H1 (cell line): ENCODE data around the gene MUC22. TPM values are rescaled to one million over a fixed set of nuclear protein-coding genes. Genes with fewer than 3 reads are reported as not detected.

Source experiments
- CTCF ChIA-PET: fragments of 300-600 bp; sonication (Branson Sonifier 250); formaldehyde crosslinking; loops from one replicate; lab custom pipeline; 2021; ENCODE audit not compliant: partially characterized antibody; lab: Charles Lee
- POLR2A ChIA-PET: fragments of 300-600 bp; sonication (Branson Sonifier 250); formaldehyde crosslinking; loops from one replicate; lab custom pipeline; 2021; ENCODE audit warnings: inconsistent platforms; ENCODE audit not compliant: partially characterized antibody; lab: Charles Lee
- DNase-seq, 2 experiments: peaks; one replicate each; pipeline versions ENCODE4 v3.0.0 to v3.0.0-alpha.2; 2010 to 2022; ENCODE audit warnings: low spot score in 2 of 2, low read depth in 1 of 2, mixed read lengths in 1 of 2
- FAIRE-seq: peaks from 2 replicates; lab custom pipeline; 2011; peaks lifted over from hg19 to GRCh38; lab: Jason Lieb, UNC
- H2AFZ ChIP-seq: 2 replicates; pipeline ENCODE4 v1.8.1; 2012; ENCODE audit warnings: low read length, inconsistent platforms
- H2AK5ac ChIP-seq: 2 replicates; pipeline ENCODE4 v1.6.1; 2013; ENCODE audit warnings: low read depth, low read length
- H2BK120ac ChIP-seq: replicated peaks from 2 replicates; pipeline ENCODE3; 2013; ENCODE audit warnings: low read depth, low read length, inconsistent platforms
- H2BK12ac ChIP-seq: 2 replicates; pipeline ENCODE4 v1.6.1; 2013; ENCODE audit warnings: low read depth, low read length
- H2BK15ac ChIP-seq: 2 replicates; pipeline ENCODE4 v1.6.1; 2013; ENCODE audit warnings: low read length
- H2BK20ac ChIP-seq: 2 replicates; pipeline ENCODE4 v1.6.1; 2013; ENCODE audit warnings: low read length
- H2BK5ac ChIP-seq: 2 replicates; pipeline ENCODE4 v1.6.1; 2013; ENCODE audit warnings: low read depth, low read length
- H3K14ac ChIP-seq: 2 replicates; pipeline ENCODE4 v1.6.1; 2013; ENCODE audit warnings: inconsistent platforms; ENCODE audit not compliant: insufficient read length
- H3K18ac ChIP-seq: 2 replicates; pipeline ENCODE4 v1.6.1; 2013; ENCODE audit warnings: low read length; ENCODE audit errors: extremely low read depth
- H3K23ac ChIP-seq: 2 replicates; pipeline ENCODE4 v1.6.1; 2013; ENCODE audit warnings: inconsistent platforms; ENCODE audit not compliant: insufficient read length
- H3K23me2 ChIP-seq: 2 replicates; pipeline ENCODE4 v1.6.1; 2013; ENCODE audit warnings: low read depth, low read length
- H3K27ac ChIP-seq: 2 replicates; pipeline ENCODE4 v1.6.1; 2011; ENCODE audit warnings: low read depth, low read length, inconsistent platforms
- H3K27me3 ChIP-seq, 4 experiments: replicated peaks in 1 of 4; 1 replicate in 1 of 4; 2 replicates in 3 of 4; pipeline versions ENCODE4 v1.6.1 to v1.8.1; 2011 to 2013; ENCODE audit warnings: low read length in 3 of 4, mild to moderate bottlenecking in 3 of 4, inconsistent platforms in 2 of 4, mixed read lengths in 2 of 4, moderate library complexity in 1 of 4; ENCODE audit not compliant: control insufficient read depth in 3 of 4, insufficient read depth in 3 of 4; ENCODE audit errors: extremely low read depth in 1 of 4
- H3K36me3 ChIP-seq, 4 experiments: 2 replicates each; pipeline versions ENCODE4 v1.6.1 to v1.8.1; 2011 to 2013; ENCODE audit warnings: mild to moderate bottlenecking in 4 of 4, low read length in 3 of 4, moderate library complexity in 2 of 4, control low read depth in 1 of 4, inconsistent platforms in 1 of 4; ENCODE audit not compliant: insufficient read depth in 4 of 4, control insufficient read depth in 2 of 4
- H3K4ac ChIP-seq: replicated peaks from 2 replicates; pipeline ENCODE3; 2013; ENCODE audit warnings: low read length, low read depth, mixed read lengths, inconsistent platforms; ENCODE audit not compliant: insufficient read length
- H3K4me1 ChIP-seq, 4 experiments: replicated peaks in 1 of 4; 1 replicate in 1 of 4; 2 replicates in 3 of 4; pipeline versions ENCODE4 v1.6.1 to v1.8.1; 2011 to 2013; ENCODE audit warnings: low read length in 3 of 4, inconsistent platforms in 2 of 4, mixed read lengths in 1 of 4; ENCODE audit not compliant: insufficient read depth in 4 of 4, control insufficient read depth in 3 of 4
- H3K4me2 ChIP-seq, 2 experiments: 2 replicates each; pipeline versions ENCODE4 v1.6.1 to v1.8.1; 2011 to 2013; ENCODE audit warnings: low read depth in 2 of 2, low read length in 2 of 2, control low read depth in 1 of 2, inconsistent platforms in 1 of 2, mild to moderate bottlenecking in 1 of 2; ENCODE audit not compliant: insufficient read depth in 1 of 2
- H3K4me3 ChIP-seq, 4 experiments: fragments of 200-600, 300-600 bp in 1 of 4; sonication (generic), shearing (Covaris generic), sonication (Bioruptor Twin) in 1 of 4; 2 replicates each; pipeline versions ENCODE4 v1.5.1 to v1.8.1; 2011 to 2016; ENCODE audit warnings: low read length in 4 of 4, low read depth in 3 of 4, control low read depth in 2 of 4, inconsistent platforms in 2 of 4, mild to moderate bottlenecking in 2 of 4, mixed read lengths in 1 of 4, moderate library complexity in 1 of 4; ENCODE audit not compliant: insufficient read depth in 2 of 4; ENCODE audit errors: extremely low read depth in 1 of 4
- H3K56ac ChIP-seq: replicated peaks from 2 replicates; pipeline ENCODE3; 2013; ENCODE audit warnings: low read depth, mild to moderate bottlenecking, mixed read lengths, low read length, inconsistent platforms; ENCODE audit not compliant: insufficient read length
- H3K79me1 ChIP-seq: 2 replicates; pipeline ENCODE4 v1.6.1; 2013; ENCODE audit warnings: low read depth, low read length, control low read depth
- H3K79me2 ChIP-seq, 2 experiments: 2 replicates each; pipeline versions ENCODE4 v1.6.1 to v1.8.1; 2012 to 2013; ENCODE audit warnings: low read length in 2 of 2, mild to moderate bottlenecking in 2 of 2, inconsistent platforms in 1 of 2; ENCODE audit not compliant: insufficient read depth in 2 of 2, control insufficient read depth in 1 of 2
- H3K9ac ChIP-seq, 4 experiments: replicated peaks in 1 of 4; 1 replicate in 1 of 4; 2 replicates in 3 of 4; pipeline versions ENCODE4 v1.6.1 to v1.8.1; 2011 to 2013; ENCODE audit warnings: low read depth in 3 of 4, low read length in 3 of 4, control low read depth in 2 of 4, mild to moderate bottlenecking in 2 of 4, moderate library complexity in 2 of 4, inconsistent platforms in 1 of 4; ENCODE audit errors: extremely low read depth in 1 of 4
- H3K9me3 ChIP-seq, 2 experiments: 2 replicates each; pipeline versions ENCODE4 v1.6.1 to v1.8.1; 2012 to 2013; ENCODE audit warnings: mild to moderate bottlenecking in 2 of 2, moderate library complexity in 2 of 2, control low read depth in 1 of 2, inconsistent platforms in 1 of 2, low read depth in 1 of 2, low read length in 1 of 2, mixed read lengths in 1 of 2; ENCODE audit not compliant: insufficient read depth in 2 of 2
- H4K20me1 ChIP-seq, 2 experiments: replicated peaks in 1 of 2; 2 replicates each; pipeline versions ENCODE3 to v1.8.1; 2011 to 2013; ENCODE audit warnings: inconsistent platforms in 2 of 2, low read length in 2 of 2, mild to moderate bottlenecking in 1 of 2; ENCODE audit not compliant: insufficient read depth in 2 of 2, control insufficient read depth in 1 of 2
- H4K5ac ChIP-seq: 2 replicates; pipeline ENCODE4 v1.6.1; 2013; ENCODE audit warnings: low read length, low read depth, mixed read lengths, inconsistent platforms; ENCODE audit not compliant: insufficient read length
- H4K8ac ChIP-seq: 2 replicates; pipeline ENCODE4 v1.8.0; 2013; ENCODE audit warnings: mild to moderate bottlenecking, moderate library complexity, low read length, inconsistent platforms; ENCODE audit not compliant: insufficient read depth; ENCODE audit errors: extremely low read depth
- H4K91ac ChIP-seq: replicated peaks from 2 replicates; pipeline ENCODE3; 2013; ENCODE audit warnings: low read length, mixed read lengths, inconsistent platforms; ENCODE audit not compliant: insufficient read length
- BACH1 ChIP-seq: IDR thresholded peaks from 2 replicates; pipeline ENCODE4 v1.6.1; 2012; ENCODE audit warnings: low read length, improper control_type of control experiment
- BCL11A ChIP-seq, 2 experiments: IDR thresholded peaks; one replicate each; pipeline ENCODE4 v1.6.1; 2011; ENCODE audit warnings: low read depth in 2 of 2, low read length in 2 of 2, mild to moderate bottlenecking in 2 of 2
- CHD2 ChIP-seq: IDR thresholded peaks from 2 replicates; pipeline ENCODE4 v1.6.1; 2012; ENCODE audit warnings: low read length, improper control_type of control experiment
- CREB1 ChIP-seq: IDR thresholded peaks from 2 replicates; pipeline ENCODE4 v1.6.1; 2012; ENCODE audit warnings: inconsistent platforms
- EZH2 ChIP-seq: fragments of 200-600 bp; sonication (generic); IDR thresholded peaks from 2 replicates; pipeline ENCODE4 v1.7.1; 2012; ENCODE audit warnings: low read depth, mild to moderate bottlenecking, moderate library complexity, low read length, inconsistent platforms; ENCODE audit not compliant: severe bottlenecking
- JUND ChIP-seq: IDR thresholded peaks from 2 replicates; pipeline ENCODE4 v1.6.1; 2011; ENCODE audit warnings: mild to moderate bottlenecking, improper control_type of control experiment, low read length
- POLR2A ChIP-seq, 2 experiments: IDR thresholded peaks; 1 replicate in 1 of 2; 2 replicates in 1 of 2; pipeline ENCODE4 v1.6.1; 2011; ENCODE audit warnings: low read depth in 2 of 2, low read length in 2 of 2, mild to moderate bottlenecking in 2 of 2; ENCODE audit errors: control extremely low read depth in 1 of 2
- POLR2AphosphoS5 ChIP-seq: IDR thresholded peaks from 2 replicates; pipeline ENCODE4 v1.6.1; 2011; ENCODE audit warnings: low read depth, low read length
- POU5F1 ChIP-seq: IDR thresholded peaks from 2 replicates; pipeline ENCODE4 v1.6.1; 2011; ENCODE audit warnings: low read depth, mild to moderate bottlenecking, low read length, moderate library complexity
- RNF2 ChIP-seq: fragments of 200-900, 300-1000 bp; sonication (generic); IDR thresholded peaks from 2 replicates; pipeline ENCODE4 v1.7.1; 2016; ENCODE audit warnings: borderline replicate concordance, low read depth, mild to moderate bottlenecking, antibody characterized with exemption, low read length; ENCODE audit not compliant: poor library complexity, severe bottlenecking; ENCODE audit errors: missing control alignments
- SIX5 ChIP-seq: IDR thresholded peaks from 2 replicates; pipeline ENCODE4 v1.6.1; 2011; ENCODE audit warnings: mild to moderate bottlenecking, low read depth, low read length
- SP2 ChIP-seq: IDR thresholded peaks from 2 replicates; pipeline ENCODE4 v1.6.1; 2012; ENCODE audit warnings: mild to moderate bottlenecking, low read length, inconsistent platforms
- SUZ12 ChIP-seq: fragments of 200-600 bp; sonication (generic); IDR thresholded peaks from 2 replicates; pipeline ENCODE4 v1.6.1; 2012; ENCODE audit warnings: mild to moderate bottlenecking, inconsistent platforms, low read length, moderate library complexity, mixed read lengths
- TAF7 ChIP-seq: optimal IDR thresholded peaks from 2 replicates; pipeline ENCODE3; 2011; ENCODE audit warnings: low read depth, mild to moderate bottlenecking, inconsistent platforms, low read length, moderate library complexity, borderline replicate concordance
- TCF12 ChIP-seq: IDR thresholded peaks from 2 replicates; pipeline ENCODE4 v1.6.1; 2011; ENCODE audit warnings: low read depth, mild to moderate bottlenecking, low read length
- YY1 ChIP-seq: IDR thresholded peaks from 2 replicates; pipeline ENCODE4 v1.6.1; 2011; ENCODE audit warnings: low read depth, mild to moderate bottlenecking, low read length
- WGBS, 2 experiments: shearing (Covaris generic) in 1 of 2; methylation state at CpG; one replicate each; pipeline versions ENCODE4 v1.1.6 to v1.1.7; 2013 to 2015; ENCODE audit warnings: low lambda C conversion rate in 2 of 2, mixed read lengths in 2 of 2, inconsistent platforms in 1 of 2, low coverage in 1 of 2, missing lambda C conversion rate in 1 of 2; ENCODE audit not compliant: insufficient replicate concordance in 2 of 2, insufficient coverage in 1 of 2, insufficient read length in 1 of 2; ENCODE audit errors: extremely low coverage in 1 of 2, missing lambda C conversion rate in 1 of 2; 5-methylcytosine and 5-hydroxymethylcytosine counted together
- polyA plus RNA-seq, 7 experiments: library from polyadenylated mRNA; depleted of rRNA in 3 of 7; stranded (reverse) in 5 of 7; unstranded in 2 of 7; fragments of >200 nt in 5 of 7; fragments of 200-250 nt in 2 of 7; gene quantifications; 1 replicate in 5 of 7; 2 replicates in 1 of 7; 4 replicates in 1 of 7; pipeline versions ENCODE4 v1.2.1 to v1.2.3, GENCODE V29; 2011 to 2013; ENCODE audit warnings: missing spikeins in 2 of 7, mixed read lengths in 2 of 7
- total RNA-seq: library from RNA; stranded (reverse); fragmentation: NEBNext Ultra II Directional; extraction: Animal tissue kit (Norgen Biotek cat#: 25700); gene quantifications from 2 replicates; pipeline ENCODE4 v1.2.1, GENCODE V29; 2021

Gene MUC22
- total and polyA plus RNA-seq, 2 of the 8 experiments (the other 6 are each of a cell fraction or from before 2014, with no cell fraction given), result 0.02 TPM; not detected in 1

- Histone ChIP-seq H3K23me2 (no peaks in the 10 kb centered on the region), H3K27me3 (no peaks in the 10 kb centered on the region), H2BK15ac (no peak overlapping the region), H3K36me3 (no peaks in the 10 kb centered on the region), H3K18ac (no peak overlapping the region), H4K8ac (no peak overlapping the region; the same call in 1 of the 2 replicates), H4K20me1 (no peaks in the 10 kb centered on the region), H2AK5ac (no peak overlapping the region), H3K79me1 (no peaks in the 10 kb centered on the region), H3K14ac (no peak overlapping the region), H3K9ac (no peak overlapping the region), H3K4me2 (no peak overlapping the region), H2BK5ac (no peak overlapping the region), H3K23ac (no peak overlapping the region), H3K4me3 (no peak overlapping the region), H3K79me2 (no peaks in the 10 kb centered on the region), H3K27ac (no peak overlapping the region), H3K4ac (no peak overlapping the region), H3K4me1 (no peaks in the 10 kb centered on the region), H3K9me3 (no peaks in the 10 kb centered on the region), H2BK12ac (no peak overlapping the region), H2BK120ac (no peak overlapping the region), H2AFZ (no peak overlapping the region), H4K5ac (no peak overlapping the region), H4K91ac (no peak overlapping the region), H3K56ac (no peak overlapping the region), H2BK20ac (no peak overlapping the region)
- ChIA-PET CTCF (interaction anchor here (1.1 to 1.5 kb wide), 3 partner anchors 32 to 70 kb away, joined by 4 to 7 read pairs (median 5); no protein-coding TSS in a partner anchor), POLR2A (interaction anchor here (1.5 kb wide), 1 partner anchor 28 kb away, joined by 4 read pairs; no protein-coding TSS in a partner anchor)
- DNase-seq, result no peak
- no peak for FAIRE-seq
- WGBS, 2 experiments, result 82% methylated on average over 7 of the region's 7 CpGs; no CpG with 5 or more reads in 1 of the 2 experiments
- no peak for TF ChIP-seq TAF7
- no peak for TF ChIP-seq BCL11A (IDR thresholded peaks at IDR 0.05; ENCODE audit: low read depth in 2 of 2, low read length in 2 of 2)
- TF ChIP-seq SP2, result no peak
- TF ChIP-seq YY1, result no peak
- no peak for TF ChIP-seq CREB1
- no peak for TF ChIP-seq BACH1
- no peak for TF ChIP-seq RNF2
- TF ChIP-seq SIX5, result no peak
- TF ChIP-seq EZH2, result no peak
- no peak for TF ChIP-seq SUZ12
- no peak for TF ChIP-seq POU5F1
- TF ChIP-seq TCF12, result no peak
- TF ChIP-seq CHD2, result no peak
- TF ChIP-seq POLR2AphosphoS5, result no peak
- no peak for TF ChIP-seq JUND
- TF ChIP-seq POLR2A (IDR thresholded peaks at IDR 0.05; ENCODE audit: control extremely low read depth in 1 of 2, low read depth in 2 of 2, low read length in 2 of 2), result no peak
These were observed 543 bp upstream of the MUC22 start for GRCh38 chr6:31009731-31010130.
